Naive thymus-derived CD4-positive, alpha-beta T cell (primary cell): ENCODE results near the gene FCMR. TPM values are rescaled to one million over a fixed set of nuclear protein-coding genes. Genes with fewer than 3 reads are reported as not detected.
A peak's percentile ranks its signal among the peaks of the same experiment; 100 is the strongest.

Experiments used
- ATAC-seq: fragments of 150-1000 bp; cut with Tn5 transposase; 2 replicates; pipeline ENCODE4 v1.10.0; 2021; ENCODE audit warnings: mild to moderate bottlenecking, moderate library complexity
- CTCF ChIA-PET: fragments of 350-600 bp; sonication (Branson Sonifier 250); formaldehyde crosslinking; loops from one replicate; lab custom pipeline; 2021; ENCODE audit warnings: antibody characterized with exemption; lab: Charles Lee
- POLR2A ChIA-PET: fragments of 350-600 bp; sonication (Branson Sonifier 250); formaldehyde crosslinking; loops from one replicate; lab custom pipeline; 2021; ENCODE audit warnings: antibody characterized with exemption, inconsistent platforms; lab: Charles Lee
- DNase-seq, 9 donors: peaks; one replicate each; pipeline versions ENCODE4 v3.0.0 to v3.0.0-alpha.2; 2020 to 2022; ENCODE audit warnings: mixed read lengths in 1 of 9
- H3K27ac ChIP-seq: one replicate; pipeline ENCODE4 v1.7.0; 2013; ENCODE audit warnings: mild to moderate bottlenecking, low read depth, low read length, moderate library complexity
- H3K27me3 ChIP-seq, 2 donors: one replicate each; pipeline ENCODE4 v1.7.0; 2013; ENCODE audit warnings: low read length in 2 of 2, mild to moderate bottlenecking in 2 of 2, moderate library complexity in 2 of 2; ENCODE audit not compliant: control insufficient read depth in 2 of 2, insufficient read depth in 2 of 2
- H3K36me3 ChIP-seq, 3 experiments: 1 replicate in 2 of 3; 2 replicates in 1 of 3; pipeline ENCODE4 v1.7.0; 2013; ENCODE audit warnings: low read length in 3 of 3, mild to moderate bottlenecking in 3 of 3, moderate library complexity in 1 of 3; ENCODE audit not compliant: insufficient read depth in 3 of 3, control insufficient read depth in 2 of 3
- H3K4me1 ChIP-seq, 2 donors: one replicate each; pipeline ENCODE4 v1.7.0; 2013; ENCODE audit warnings: low read length in 2 of 2, mild to moderate bottlenecking in 2 of 2, moderate library complexity in 1 of 2; ENCODE audit not compliant: control insufficient read depth in 2 of 2, insufficient read depth in 2 of 2
- H3K4me3 ChIP-seq: 2 replicates; pipeline ENCODE4 v1.7.0; 2013; ENCODE audit warnings: mild to moderate bottlenecking, low read length
- H3K9me3 ChIP-seq, 3 experiments: 1 replicate in 2 of 3; 2 replicates in 1 of 3; pipeline ENCODE4 v1.7.0; 2013; ENCODE audit warnings: low read length in 3 of 3; ENCODE audit not compliant: control insufficient read depth in 2 of 3
- H3K27ac Mint-ChIP-seq, 9 donors: one replicate each; pipeline ENCODE4 v1.8.0; 2020 to 2022; ENCODE audit warnings: mixed read lengths in 9 of 9, mild to moderate bottlenecking in 8 of 9, moderate library complexity in 5 of 9, inconsistent platforms in 2 of 9
- H3K27me3 Mint-ChIP-seq, 5 donors: one replicate each; pipeline ENCODE4 v1.8.0; 2021 to 2022; ENCODE audit warnings: mixed read lengths in 5 of 5, mild to moderate bottlenecking in 1 of 5
- H3K36me3 Mint-ChIP-seq, 5 donors: one replicate each; pipeline ENCODE4 v1.8.0; 2020 to 2022; ENCODE audit warnings: mixed read lengths in 5 of 5, mild to moderate bottlenecking in 3 of 5, inconsistent platforms in 1 of 5
- H3K4me1 Mint-ChIP-seq, 7 donors: one replicate each; pipeline ENCODE4 v1.8.0; 2020 to 2022; ENCODE audit warnings: mixed read lengths in 7 of 7, mild to moderate bottlenecking in 3 of 7, inconsistent platforms in 1 of 7
- H3K4me3 Mint-ChIP-seq, 10 donors: one replicate each; pipeline ENCODE4 v1.8.0; 2020 to 2022; ENCODE audit warnings: mild to moderate bottlenecking in 10 of 10, mixed read lengths in 10 of 10, moderate library complexity in 6 of 10, inconsistent platforms in 2 of 10
- H3K9me3 Mint-ChIP-seq, 11 donors: one replicate each; pipeline ENCODE4 v1.8.0; 2020 to 2022; ENCODE audit warnings: mixed read lengths in 11 of 11, mild to moderate bottlenecking in 4 of 11, inconsistent platforms in 1 of 11, moderate library complexity in 1 of 11
- intact Hi-C, 2 donors: fragments of 100-400 bp; cut with micrococcal nuclease; formaldehyde crosslinking; loops; one replicate each; pipeline ENCODE4 v1.15.1; 2023
- polyA plus RNA-seq, 2 donors: library from polyadenylated mRNA; unstranded; fragments of 300-500 nt; fragmentation: Illumina TruSeq; gene quantifications; one replicate each; pipeline ENCODE4 v1.2.3, GENCODE V29; 2021
- total RNA-seq, 6 experiments: library from RNA in 5 of 6; stranded (reverse) in 5 of 6; gene quantifications; 1 replicate in 5 of 6; 2 replicates in 1 of 6; pipeline ENCODE4 v1.2.3 and lab custom pipeline; 2021 to 2026

The FCMR gene, protein sequence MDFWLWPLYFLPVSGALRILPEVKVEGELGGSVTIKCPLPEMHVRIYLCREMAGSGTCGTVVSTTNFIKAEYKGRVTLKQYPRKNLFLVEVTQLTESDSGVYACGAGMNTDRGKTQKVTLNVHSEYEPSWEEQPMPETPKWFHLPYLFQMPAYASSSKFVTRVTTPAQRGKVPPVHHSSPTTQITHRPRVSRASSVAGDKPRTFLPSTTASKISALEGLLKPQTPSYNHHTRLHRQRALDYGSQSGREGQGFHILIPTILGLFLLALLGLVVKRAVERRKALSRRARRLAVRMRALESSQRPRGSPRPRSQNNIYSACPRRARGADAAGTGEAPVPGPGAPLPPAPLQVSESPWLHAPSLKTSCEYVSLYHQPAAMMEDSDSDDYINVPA
- total RNA-seq (100 to 1,000 TPM; 103 to 943 (median 312) TPM), polyA plus RNA-seq (100 to 1,000 TPM; 803 to 998 TPM), total RNA-seq (lab: John Stamatoyannopoulos, UW) (233 reads per million, percentile 94 among the genes with 10 or more reads in this experiment)

DNA sequence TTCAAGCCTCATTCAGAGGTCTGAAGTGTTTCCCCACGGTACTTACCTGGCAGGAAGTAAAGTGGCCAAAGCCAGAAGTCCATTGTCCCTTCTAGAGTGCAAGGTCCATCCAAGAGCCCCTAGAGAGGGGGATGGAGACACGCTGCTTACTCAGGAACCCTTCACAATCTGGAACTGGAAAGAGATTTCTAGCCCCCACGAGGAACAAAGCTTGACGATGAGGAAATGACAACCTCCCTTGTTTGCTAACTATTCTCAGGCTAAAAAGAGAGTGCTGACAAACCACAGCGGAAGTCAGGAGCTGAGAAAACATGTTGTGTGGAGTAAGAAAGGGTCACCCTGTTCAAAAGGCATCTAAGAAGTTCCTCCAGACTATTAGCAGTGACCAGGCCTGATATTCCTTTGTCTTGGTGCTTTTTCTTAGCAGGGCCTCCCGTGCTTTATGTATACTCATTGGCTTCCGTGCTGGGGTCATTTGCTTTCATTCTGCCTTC, at the start of gene FCMR:
FCMR (minus strand) TSS at position 170 of the 494 bp plus-strand sequence; CDS start at position 83, 87 bp downstream.
- POLR2A ChIA-PET: interaction anchor here (0.6 to 13.0 kb wide), 49 partner anchors 9 to 1637 kb away, joined by 3 to 600 read pairs (median 4); partner anchors contain the start of genes CD55, DYRK3, IKBKE and IL24
- H3K4me3 ChIP-seq: peak within 1 kb of the TSS; percentile 76
- intact Hi-C loops: loop anchor here (2.0 to 10.0 kb wide), 12 partner anchors 13 to 1290 kb away; partner anchors contain the start of genes CD55 (in 2 of the 2), DYRK3 (in 2 of the 2), PFKFB2 (in 2 of the 2) and YOD1 (in 2 of the 2)

DNA sequence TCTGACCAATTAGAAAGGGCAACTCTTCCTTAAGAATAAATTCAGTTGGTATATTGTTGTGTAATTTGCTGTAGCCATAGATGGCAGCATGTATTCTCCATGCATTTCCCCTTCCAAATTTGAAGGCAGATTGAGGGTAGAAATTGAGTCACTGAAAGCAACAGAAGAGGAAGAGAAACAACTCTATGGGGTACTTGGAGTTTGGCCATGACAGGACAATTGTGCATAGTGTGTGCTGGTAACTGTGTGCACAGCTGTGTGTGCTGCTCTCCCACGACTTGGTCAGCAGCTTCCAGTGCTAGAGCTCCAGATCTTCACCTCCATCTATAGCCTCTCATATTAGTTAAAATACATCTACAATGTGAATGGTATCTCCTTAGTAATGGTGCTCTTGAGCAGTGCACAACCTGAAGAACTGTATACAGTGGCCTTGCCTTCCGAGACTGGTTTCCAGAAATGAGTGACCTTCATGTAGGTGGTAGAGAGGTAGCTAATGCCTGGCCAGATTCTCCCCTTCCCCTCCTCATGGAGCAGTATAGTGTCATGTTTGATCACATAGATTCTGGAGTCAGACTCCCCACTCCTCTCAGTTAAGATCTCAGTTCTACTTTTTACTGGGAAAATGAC, 49.4 kb upstream of the FCMR start:
- ChIA-PET POLR2A (interaction anchor here (0.6 to 3.2 kb wide), 3 partner anchors 49 to 255 kb away, joined by 3 to 13 read pairs (median 3); partner anchors contain the start of gene FCMR), CTCF (interaction anchor here (0.8 to 5.8 kb wide), 2 partner anchors 10 to 35 kb away, joined by 3 to 42 read pairs; no protein-coding TSS in a partner anchor)
- Mint-ChIP-seq H3K27ac (peak overlapping the region in 1 of 9 donors; percentile 37), H3K36me3 (peaks cover 0 to 1% (median 0%) of the 10 kb centered on the region in 5 donors), H3K9me3 (no peaks in the 10 kb centered on the region), H3K27me3 (peaks cover 0 to 41% (median 0%) of the 10 kb centered on the region in 5 donors), H3K4me1 (peaks cover 20 to 34% (median 22%) of the 10 kb centered on the region in 7 donors), H3K4me3 (no peak overlapping the region)
- Histone ChIP-seq H3K9me3 (no peaks in the 10 kb centered on the region), H3K27me3 (no peaks in the 10 kb centered on the region), H3K4me1 (peaks cover 0 to 18% of the 10 kb centered on the region in 2 donors), H3K4me3 (no peak overlapping the region), H3K36me3 (no peaks in the 10 kb centered on the region), H3K27ac (no peak overlapping the region)
- intact Hi-C loops: no loop called here
- no peak for DNase-seq
- ATAC-seq: peak; percentile 58

More for the DNA sequence above, at the start of gene FCMR:
- no peak within 1 kb of the TSS for H3K4me3 Mint-ChIP-seq
- Histone ChIP-seq H3K36me3 (peaks cover 0 to 24% (median 11%) of the 10 kb centered on the region in 3 experiments), H3K27me3 (no peaks in the 10 kb centered on the region), H3K4me1 (peaks cover 44 to 58% of the 10 kb centered on the region in 2 donors), H3K27ac (peak within 1 kb of the TSS; percentile 90), H3K9me3 (no peaks in the 10 kb centered on the region)
- H3K9me3 Mint-ChIP-seq: peaks cover 0 to 4% (median 0%) of the 10 kb centered on the region in 11 donors
- CTCF ChIA-PET: interaction anchor here (1.0 to 13.0 kb wide), 11 partner anchors 10 to 195 kb away, joined by 3 to 343 read pairs (median 20); no protein-coding TSS in a partner anchor
- H3K36me3 Mint-ChIP-seq: peaks cover 27 to 36% (median 33%) of the 10 kb centered on the region in 5 donors
- DNase-seq (peak; percentile 15 to 84 (median 79)), ATAC-seq (peak; percentile 63)
- peaks cover 17 to 48% (median 24%) of the 10 kb centered on the region in 7 donors for H3K4me1 Mint-ChIP-seq
- H3K27ac Mint-ChIP-seq: no peak within 1 kb of the TSS
- no peaks in the 10 kb centered on the region for H3K27me3 Mint-ChIP-seq

DNA sequence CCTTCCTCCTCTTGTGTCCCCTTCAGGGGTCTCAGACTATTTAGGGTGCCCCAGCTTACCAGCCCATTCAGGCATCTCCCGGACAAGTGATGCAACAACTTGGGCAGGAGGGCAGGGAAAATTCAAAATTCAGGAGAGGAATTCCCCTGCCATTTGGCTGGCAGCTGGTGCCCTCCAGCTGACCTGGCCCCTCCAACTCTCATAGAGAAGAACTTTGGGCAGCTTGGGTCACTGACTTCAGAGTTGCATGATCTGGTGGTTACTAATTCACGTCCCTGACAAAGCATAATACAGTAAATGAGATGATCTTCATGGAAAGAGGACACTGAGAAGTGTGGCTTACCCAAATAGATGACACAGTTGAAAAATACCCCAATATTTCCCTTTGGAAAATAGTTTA, 48.7 kb upstream of the FCMR start, which contains the start of gene FCAMR:
FCAMR (minus strand) TSS at position 15 of the 400 bp plus-strand sequence. CDS start 335 bp downstream, outside the sequence.
- POLR2A ChIA-PET: interaction anchor here (0.6 kb wide), 2 partner anchors 132 to 359 kb away, joined by 3 read pairs; no protein-coding TSS in a partner anchor
- CTCF ChIA-PET: interaction anchor here (5.8 kb wide), 1 partner anchor 11 kb away, joined by 42 read pairs; no protein-coding TSS in a partner anchor
- H3K27ac Mint-ChIP-seq: peak within 1 kb of the TSS in 2 of 9 donors; percentile 39 to 41

DNA sequence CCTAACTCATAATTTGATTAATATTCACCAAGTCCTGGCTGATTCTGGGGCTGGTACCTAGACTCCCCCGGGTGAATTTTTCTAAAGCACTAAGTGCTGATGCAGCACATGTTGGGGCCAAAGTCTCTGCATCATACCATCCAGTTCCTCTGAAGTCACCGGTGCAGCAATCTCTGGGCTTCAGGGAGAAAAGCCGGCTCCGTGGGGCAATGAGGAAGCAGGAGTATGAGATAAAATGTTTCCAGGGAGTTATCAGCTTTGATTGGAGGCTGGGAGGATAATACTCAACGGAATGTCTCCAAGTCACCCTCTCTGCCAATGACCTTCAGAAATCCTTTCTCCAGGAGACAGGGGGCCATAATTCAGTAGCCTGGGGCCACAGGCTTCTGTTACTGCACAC, 47.3 kb upstream of the FCMR start:
- ChIA-PET POLR2A (interaction anchor here (0.5 to 1.3 kb wide), 2 partner anchors 50 to 460 kb away, joined by 3 read pairs; no protein-coding TSS in a partner anchor), CTCF (interaction anchor here (0.6 to 5.8 kb wide), 4 partner anchors 12 to 340 kb away, joined by 3 to 42 read pairs (median 3); no protein-coding TSS in a partner anchor)
- H3K4me1 ChIP-seq: peaks cover 0 to 18% of the 10 kb centered on the region in 2 donors

More for the DNA sequence above, 48.7 kb upstream of the FCMR start, which contains the start of gene FCAMR:
- Histone ChIP-seq H3K27ac (no peak within 1 kb of the TSS), H3K4me3 (no peak within 1 kb of the TSS), H3K36me3 (no peaks in the 10 kb centered on the region), H3K27me3 (no peaks in the 10 kb centered on the region), H3K9me3 (no peaks in the 10 kb centered on the region), H3K4me1 (peaks cover 0 to 18% of the 10 kb centered on the region in 2 donors)
- intact Hi-C loops: no loop called here
- H3K27me3 Mint-ChIP-seq: peaks cover 0 to 41% (median 0%) of the 10 kb centered on the region in 5 donors
- H3K36me3 Mint-ChIP-seq: peaks cover 0 to 1% (median 0%) of the 10 kb centered on the region in 5 donors
- peaks cover 20 to 36% (median 25%) of the 10 kb centered on the region in 7 donors for H3K4me1 Mint-ChIP-seq
- ATAC-seq: no peak
- H3K4me3 Mint-ChIP-seq: no peak within 1 kb of the TSS
- no peak for DNase-seq
- no peaks in the 10 kb centered on the region for H3K9me3 Mint-ChIP-seq

DNA sequence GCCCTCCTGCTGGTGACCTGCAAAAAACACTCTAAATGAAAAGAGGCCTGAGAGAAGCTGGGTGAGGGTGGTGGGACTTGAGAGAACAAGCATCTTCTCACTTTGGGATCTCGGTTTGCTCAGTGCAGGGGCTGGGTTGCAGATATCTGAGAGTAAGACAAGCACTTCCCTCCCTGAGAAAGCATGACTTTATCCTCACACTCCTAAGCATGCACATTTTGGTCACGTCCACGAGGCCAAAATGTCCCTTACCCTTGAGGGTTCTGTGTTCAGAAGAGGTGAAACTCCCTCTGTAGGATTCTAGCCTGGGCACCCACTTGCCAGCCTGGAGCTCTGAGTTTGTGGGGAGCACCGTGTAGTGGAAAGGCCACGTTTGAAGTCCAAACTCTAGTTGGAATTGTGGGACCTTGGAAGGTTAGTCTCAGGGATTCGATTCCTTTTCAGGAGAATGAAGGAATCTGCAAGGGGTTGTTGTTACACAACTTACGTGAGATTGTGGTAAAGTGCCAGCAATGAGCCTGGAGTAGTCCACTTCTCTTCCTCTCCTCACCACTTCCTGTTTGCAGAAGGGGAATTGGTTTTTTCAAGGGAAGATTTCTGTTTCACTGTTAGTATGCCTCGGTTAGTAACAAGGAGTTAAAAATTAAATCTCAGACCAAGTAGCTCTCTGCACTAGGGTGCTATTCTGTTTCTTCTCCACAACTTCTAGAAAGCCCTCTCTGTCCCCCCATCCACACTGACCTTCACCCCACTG, 45.5 kb upstream of the FCMR start:
- DNase-seq (peak in 2 of 9 donors; percentile 6 to 16), ATAC-seq (peak; percentile 67)
- Mint-ChIP-seq H3K4me1 (peaks cover 29 to 57% (median 38%) of the 10 kb centered on the region in 7 donors), H3K4me3 (peak overlapping the region; percentile 54 to 82 (median 72)), H3K36me3 (peaks cover 0 to under 1% (median 0%) of the 10 kb centered on the region in 5 donors), H3K27ac (peak overlapping the region; percentile 46 to 90 (median 71)), H3K27me3 (peaks cover 0 to 31% (median 0%) of the 10 kb centered on the region in 5 donors), H3K9me3 (no peaks in the 10 kb centered on the region)
- intact Hi-C loops: no loop called here
- Histone ChIP-seq H3K4me3 (no peak overlapping the region), H3K27me3 (no peaks in the 10 kb centered on the region), H3K36me3 (no peaks in the 10 kb centered on the region), H3K9me3 (no peaks in the 10 kb centered on the region), H3K4me1 (peaks cover 1 to 25% of the 10 kb centered on the region in 2 donors), H3K27ac (no peak overlapping the region)
- POLR2A ChIA-PET: interaction anchor here (1.1 to 1.9 kb wide), 4 partner anchors 15 to 61 kb away, joined by 3 to 7 read pairs (median 4); partner anchors contain the start of gene FCMR
- CTCF ChIA-PET: interaction anchor here (0.5 to 1.0 kb wide), 4 partner anchors 12 to 233 kb away, joined by 3 to 4 read pairs (median 3); no protein-coding TSS in a partner anchor

More for the DNA sequence above, 47.3 kb upstream of the FCMR start:
- H3K27ac Mint-ChIP-seq: peak overlapping the region in 1 of 9 donors; percentile 51
- no peak for ATAC-seq
- H3K36me3 ChIP-seq: no peaks in the 10 kb centered on the region
- peaks cover 20 to 41% (median 25%) of the 10 kb centered on the region in 7 donors for H3K4me1 Mint-ChIP-seq
- H3K27me3 ChIP-seq: no peaks in the 10 kb centered on the region
- H3K27me3 Mint-ChIP-seq: peaks cover 0 to 39% (median 0%) of the 10 kb centered on the region in 5 donors
- no peaks in the 10 kb centered on the region for H3K9me3 Mint-ChIP-seq
- no peak overlapping the region for H3K4me3 ChIP-seq
- no peaks in the 10 kb centered on the region for H3K9me3 ChIP-seq
- peaks cover 0 to 1% (median 0%) of the 10 kb centered on the region in 5 donors for H3K36me3 Mint-ChIP-seq
- no peak for DNase-seq
- intact Hi-C loops: no loop called here
- H3K27ac ChIP-seq: no peak overlapping the region
- H3K4me3 Mint-ChIP-seq: no peak overlapping the region
